Esophagus squamous epithelium (tissue), 4 donors: ENCODE results near the gene ITPR2.

Source experiments
- CTCF ChIP-seq, 6 experiments: fragments of 450-650 bp in 4 of 6; fragments of 200-600 bp in 2 of 6; sonication (generic) in 2 of 6; IDR thresholded peaks; one replicate each; pipeline ENCODE4 v1.5.1; 2016 to 2019; ENCODE audit warnings: antibody characterized with exemption in 6 of 6, mild to moderate bottlenecking in 4 of 6, moderate library complexity in 4 of 6
- POLR2A ChIP-seq, 4 donors: fragments of 450-650 bp; IDR thresholded peaks; one replicate each; pipeline ENCODE4 v1.6.1; 2017; ENCODE audit warnings: antibody characterized with exemption in 4 of 4, mild to moderate bottlenecking in 4 of 4, moderate library complexity in 3 of 4

- TF ChIP-seq CTCF (IDR thresholded peaks at IDR 0.05) (no peak), POLR2A (IDR thresholded peaks at IDR 0.05) (no peak)
Measured at GRCh38 chr12:26318661-26319068, 514.3 kb downstream of the ITPR2 start.
